Measurements from ENCODE around the gene FOXA3.

FOXA3 gene

GRCh38 chr19:45863840-45864628, at the start of gene FOXA3:
FOXA3 (plus strand) TSS chr19:45864326; CDS start chr19:45864457, 131 bp downstream.
- no peak for DNase-seq (ENCODE audit: low read depth, low spot score)

GRCh38 chr19:45814851-45815480, 49.2 kb upstream of the FOXA3 start, which contains the start of gene RSPH6A:
RSPH6A (minus strand) TSS chr19:45815308; CDS start chr19:45815176, 132 bp downstream.
- no peak for DNase-seq (ENCODE audit: low read depth, low spot score)

GRCh38 chr19:45815481-45816216, 48.5 kb upstream of the FOXA3 start:
- no peak for DNase-seq (ENCODE audit: low read depth, low spot score)

GRCh38 chr19:45816236-45817009, 47.7 kb upstream of the FOXA3 start:
- DNase-seq (ENCODE audit: low read depth, low spot score) = no peak

GRCh38 chr19:45817010-45817724, 47.0 kb upstream of the FOXA3 start:
- DNase-seq (ENCODE audit: low read depth, low spot score) = peak; percentile 87

- no peak for DNase-seq (ENCODE audit: low read depth, low spot score)
Measured at GRCh38 chr19:45817725-45818301, 46.3 kb upstream of the FOXA3 start.

GRCh38 chr19:45819769-45820168, 44.4 kb upstream of the FOXA3 start:
- DNase-seq (ENCODE audit: low read depth, low spot score) = no peak

- DNase-seq (ENCODE audit: low read depth, low spot score) = no peak
Measured at GRCh38 chr19:45820413-45821102, 43.6 kb upstream of the FOXA3 start.

- DNase-seq (ENCODE audit: low read depth, low spot score) = no peak
Measured at GRCh38 chr19:45821103-45821521, 43.0 kb upstream of the FOXA3 start.

- DNase-seq (ENCODE audit: low read depth, low spot score) = no peak
Measured at GRCh38 chr19:45821570-45821969, 42.6 kb upstream of the FOXA3 start.

- no peak for DNase-seq (ENCODE audit: low read depth, low spot score)
Measured at GRCh38 chr19:45822716-45823115, 41.4 kb upstream of the FOXA3 start.

GRCh38 chr19:45823182-45823581, 40.9 kb upstream of the FOXA3 start:
- no peak for DNase-seq (ENCODE audit: low read depth, low spot score)

- DNase-seq (ENCODE audit: low read depth, low spot score) = no peak
Measured at GRCh38 chr19:45824041-45824471, 40.1 kb upstream of the FOXA3 start.

- DNase-seq (ENCODE audit: low read depth, low spot score) = no peak
Measured at GRCh38 chr19:45824531-45825262, 39.4 kb upstream of the FOXA3 start.

GRCh38 chr19:45825263-45825605, 38.9 kb upstream of the FOXA3 start:
- DNase-seq (ENCODE audit: low read depth, low spot score) = no peak

GRCh38 chr19:45825917-45826893, 37.9 kb upstream of the FOXA3 start:
- no peak for DNase-seq (ENCODE audit: low read depth, low spot score)

- DNase-seq (ENCODE audit: low read depth, low spot score) = no peak
Measured at GRCh38 chr19:45826934-45827333, 37.2 kb upstream of the FOXA3 start.

GRCh38 chr19:45827459-45828093, 36.5 kb upstream of the FOXA3 start:
- DNase-seq (ENCODE audit: low read depth, low spot score) = no peak
